ENCODE data around the gene NCKAP5.

NCKAP5 gene

DNA sequence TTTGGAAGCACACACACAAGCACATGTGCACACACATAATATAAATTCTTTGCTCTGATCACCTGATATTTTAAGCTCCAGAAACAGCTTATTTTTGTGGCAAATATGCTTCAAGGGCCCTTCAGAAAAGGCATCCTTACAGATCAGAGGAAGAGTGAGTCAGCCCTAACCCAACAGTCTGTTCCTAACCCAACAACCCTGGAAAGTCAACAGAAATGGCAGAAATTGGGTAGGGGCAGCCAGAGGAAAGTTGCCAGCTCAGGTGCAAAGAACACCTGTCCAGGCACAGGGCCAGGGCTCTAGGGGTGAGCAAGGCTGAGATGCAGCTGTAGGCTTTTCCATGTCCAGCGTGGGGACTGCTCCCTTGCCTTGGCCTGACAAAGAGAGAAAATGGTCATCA, 6.4 kb upstream of the NCKAP5 start:
- DNase-seq (ENCODE audit: low read depth in 4 of 4, low spot score in 1 of 4), result no peak

DNA sequence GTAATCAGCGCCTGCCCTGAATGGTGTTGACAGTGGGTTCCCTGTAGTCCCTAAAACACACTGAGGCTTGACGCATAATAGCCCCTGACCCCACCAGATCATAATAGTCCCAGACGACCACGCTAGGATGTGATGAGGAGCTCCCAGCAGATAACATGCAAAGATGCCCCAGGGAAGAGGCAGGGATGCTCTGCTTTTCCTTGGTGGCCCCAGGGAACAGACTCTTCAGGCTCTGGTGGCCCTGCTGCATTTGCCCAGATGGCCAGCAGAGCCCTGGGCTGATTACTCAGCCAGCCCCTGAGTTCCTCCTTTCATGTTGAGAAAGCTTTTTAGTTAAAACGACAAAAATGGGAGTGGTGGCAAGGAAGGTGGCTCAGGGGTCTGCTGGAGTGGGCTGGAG, 5.9 kb upstream of the NCKAP5 start:
- no peak for DNase-seq (ENCODE audit: low read depth in 4 of 4, low spot score in 1 of 4)

DNA sequence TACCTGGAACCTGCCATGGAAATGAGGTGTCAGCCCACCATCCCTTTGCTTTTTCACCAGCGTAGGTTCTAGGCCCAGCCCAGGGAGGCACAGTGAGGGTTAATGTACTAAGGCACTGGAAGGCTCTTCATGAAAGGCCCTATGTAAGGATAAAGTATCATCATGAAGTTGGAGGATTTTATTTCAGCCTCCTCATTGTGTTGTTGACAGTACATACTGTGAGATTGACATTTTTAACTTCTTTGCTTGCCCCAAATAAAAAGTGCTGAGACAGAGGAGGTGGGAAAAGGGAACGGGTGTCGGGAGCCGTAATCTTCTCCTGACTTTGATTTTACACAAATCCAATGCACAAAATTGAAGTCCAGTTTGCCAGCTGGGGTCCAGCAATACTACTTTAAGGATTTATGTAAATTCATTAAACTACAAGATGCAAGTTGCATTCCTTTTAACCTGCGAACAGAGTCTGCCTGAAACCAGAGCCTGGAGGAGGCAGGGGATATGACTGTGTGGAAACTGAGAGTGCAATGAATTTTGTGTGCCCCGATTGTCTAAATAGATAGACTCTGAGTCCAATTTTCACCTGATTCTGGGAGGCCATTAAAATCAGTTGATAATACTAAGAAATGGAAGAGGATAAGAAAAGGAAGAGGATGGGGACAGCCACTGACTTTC, 5.4 kb upstream of the NCKAP5 start:
- no peak for DNase-seq (ENCODE audit: low read depth in 4 of 4, low spot score in 1 of 4)

DNA sequence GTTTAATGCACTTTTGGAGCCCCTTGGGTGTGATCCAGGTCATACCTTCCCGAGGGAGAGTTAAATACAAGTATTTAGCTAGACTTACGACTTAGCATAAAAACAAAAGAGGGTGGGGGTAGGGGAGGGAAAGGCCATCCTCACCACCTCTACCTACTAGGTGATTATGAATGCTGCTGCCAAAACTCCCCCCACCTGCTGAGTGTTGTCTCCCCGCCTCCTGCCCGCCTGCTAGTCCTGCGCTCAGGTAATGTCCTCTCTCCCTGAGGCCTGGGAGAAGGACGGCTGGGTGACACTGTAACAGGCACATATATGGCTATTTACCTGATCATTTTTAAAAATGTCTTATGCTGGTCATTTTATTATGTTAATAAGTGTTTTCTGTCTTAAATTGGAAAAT, 3.0 kb upstream of the NCKAP5 start:
- DNase-seq (ENCODE audit: low read depth in 4 of 4, low spot score in 1 of 4), result no peak

DNA sequence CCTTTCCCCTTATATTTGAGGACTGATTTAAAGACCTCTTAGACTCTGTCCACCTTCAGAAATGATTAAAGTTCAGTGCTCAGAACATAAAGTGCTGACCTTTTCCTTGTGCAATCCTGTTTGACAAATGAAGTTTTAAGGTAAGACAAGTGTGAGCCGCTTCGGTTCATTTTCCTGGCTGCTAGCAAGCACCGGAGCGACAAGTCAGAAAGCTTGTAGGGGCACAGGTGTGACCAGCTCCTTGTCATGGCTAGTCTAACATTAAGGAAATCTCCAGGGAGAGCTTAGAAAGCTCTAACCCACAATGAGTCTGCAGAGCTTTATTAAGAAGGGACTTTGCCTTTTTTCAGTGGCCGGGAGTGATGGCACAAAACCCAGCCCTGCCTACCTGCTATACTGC, 2.3 kb upstream of the NCKAP5 start:
- no peak for DNase-seq (ENCODE audit: low read depth in 4 of 4, low spot score in 1 of 4)

DNA sequence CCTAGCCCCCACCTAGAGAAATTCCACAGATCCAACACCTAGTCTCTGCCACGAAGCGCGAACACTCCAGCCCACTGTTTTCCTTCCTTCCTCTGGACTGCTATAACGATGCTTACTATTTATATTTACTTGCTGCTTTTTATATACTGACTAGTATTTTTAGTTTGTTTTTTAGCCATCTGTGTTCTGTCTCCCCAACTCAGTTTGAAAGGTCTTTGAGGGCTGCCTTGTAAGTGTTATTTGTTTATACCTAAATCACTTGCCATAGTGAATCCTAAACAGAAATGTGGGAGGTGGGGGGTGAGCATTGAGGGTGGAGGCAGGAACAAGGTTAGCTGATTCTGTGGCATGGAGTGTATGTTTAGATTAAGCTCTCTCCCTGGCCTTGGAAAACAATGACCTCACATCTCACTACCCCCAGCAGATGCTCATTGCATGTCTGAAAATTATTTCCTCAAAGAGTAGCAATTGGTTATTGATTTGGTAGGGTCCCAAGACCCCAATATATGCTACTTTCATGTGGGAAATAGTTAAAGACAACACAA, 1.1 kb upstream of the NCKAP5 start:
- DNase-seq (ENCODE audit: low read depth in 4 of 4, low spot score in 1 of 4), result no peak

DNA sequence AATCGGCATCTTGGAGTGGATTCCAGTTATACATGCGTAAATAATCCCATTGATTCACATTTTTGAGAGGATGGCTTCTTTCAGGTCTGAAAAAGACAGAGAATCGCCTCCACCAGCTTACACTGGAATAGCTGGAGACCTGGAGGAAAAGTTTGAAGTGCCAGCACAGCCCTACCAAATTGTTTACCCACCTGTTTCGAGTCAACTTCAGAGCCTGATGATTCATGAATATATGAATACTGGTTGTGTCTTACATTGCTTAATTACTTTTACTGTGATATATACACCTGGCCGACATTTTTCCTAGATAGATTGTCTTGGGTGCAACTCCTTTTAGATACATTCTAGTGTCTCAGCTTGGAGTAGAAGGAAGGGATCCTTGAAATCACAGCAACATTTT, 335 bp upstream of the NCKAP5 start:
- no peak for DNase-seq (ENCODE audit: low read depth in 4 of 4, low spot score in 1 of 4)

DNA sequence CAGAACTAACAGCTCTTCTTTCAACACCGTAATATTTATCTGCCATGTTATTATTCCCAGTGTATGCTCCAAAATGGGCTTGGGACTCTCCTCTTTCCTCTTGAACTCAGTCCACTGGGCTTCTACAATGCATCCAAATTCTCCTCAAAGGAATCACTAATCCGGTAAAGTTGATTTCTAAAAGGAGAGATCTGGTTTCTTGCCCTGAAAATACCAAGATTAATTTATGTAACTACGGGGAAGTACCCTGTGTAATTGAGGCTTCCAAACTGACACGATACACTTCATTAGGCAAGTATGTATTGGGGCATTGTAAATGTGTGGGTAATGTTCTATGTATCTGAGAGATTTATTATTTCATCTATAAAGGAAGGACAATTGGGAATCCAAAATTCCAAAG, 5.7 kb downstream of the NCKAP5 start:
- DNase-seq (ENCODE audit: low read depth in 4 of 4, low spot score in 1 of 4), result no peak

DNA sequence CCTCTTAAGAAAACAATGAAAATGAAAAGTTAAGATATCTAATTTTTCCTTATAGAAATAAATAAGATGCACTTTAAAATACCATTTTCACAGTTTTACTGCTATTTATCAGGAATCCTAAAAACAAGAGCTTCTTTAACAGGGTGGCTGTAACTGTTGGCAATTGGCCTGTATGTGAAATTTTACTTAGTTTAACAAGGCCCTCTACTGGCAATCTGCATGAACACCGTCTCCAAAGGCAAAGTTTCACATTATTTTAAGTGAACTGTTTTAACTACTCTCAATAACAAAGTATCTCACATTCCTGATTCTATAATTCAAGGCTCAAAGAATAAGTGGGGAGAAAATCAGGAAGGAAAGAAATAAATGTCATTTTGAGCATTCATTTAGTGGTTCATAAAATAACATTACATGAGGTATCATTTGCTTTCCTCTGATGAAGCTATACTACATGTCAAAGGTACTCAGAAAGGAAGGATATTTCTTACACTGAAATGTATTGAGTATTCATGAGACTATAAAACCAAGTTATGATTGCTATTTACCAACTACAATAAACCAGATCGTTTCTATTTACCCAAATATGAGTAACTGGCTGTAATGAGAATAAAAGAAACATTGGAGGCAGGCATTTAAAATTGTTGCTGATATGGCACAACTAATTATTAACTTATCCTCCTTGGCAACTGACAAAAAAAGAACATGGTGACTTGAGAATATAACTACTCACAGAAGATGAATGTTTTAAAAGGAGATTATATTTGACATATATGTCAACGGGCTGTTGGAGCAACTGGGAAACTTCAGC, 7.0 kb downstream of the NCKAP5 start:
- DNase-seq (ENCODE audit: low read depth in 4 of 4, low spot score in 1 of 4), result no peak

DNA sequence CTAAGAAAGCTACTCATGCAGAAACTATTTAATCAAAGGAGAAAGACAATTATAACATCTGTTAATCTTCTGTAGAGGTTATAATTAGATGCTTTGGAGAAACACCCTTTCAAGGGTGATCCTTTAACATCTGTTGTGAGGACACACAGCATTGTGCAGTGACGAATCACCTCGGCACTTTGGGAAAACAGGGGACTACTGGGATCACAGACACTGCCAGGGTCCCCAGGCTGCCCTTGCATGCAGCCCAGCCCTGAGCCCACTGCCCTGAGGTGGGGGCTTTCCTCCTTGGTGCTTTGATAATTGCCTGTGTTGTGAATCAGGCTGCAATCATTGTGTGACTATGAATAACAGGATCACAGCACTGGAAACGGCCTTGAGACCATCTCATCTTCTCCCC, 10.6 kb downstream of the NCKAP5 start:
- no peak for DNase-seq (ENCODE audit: low read depth in 4 of 4, low spot score in 1 of 4)

DNA sequence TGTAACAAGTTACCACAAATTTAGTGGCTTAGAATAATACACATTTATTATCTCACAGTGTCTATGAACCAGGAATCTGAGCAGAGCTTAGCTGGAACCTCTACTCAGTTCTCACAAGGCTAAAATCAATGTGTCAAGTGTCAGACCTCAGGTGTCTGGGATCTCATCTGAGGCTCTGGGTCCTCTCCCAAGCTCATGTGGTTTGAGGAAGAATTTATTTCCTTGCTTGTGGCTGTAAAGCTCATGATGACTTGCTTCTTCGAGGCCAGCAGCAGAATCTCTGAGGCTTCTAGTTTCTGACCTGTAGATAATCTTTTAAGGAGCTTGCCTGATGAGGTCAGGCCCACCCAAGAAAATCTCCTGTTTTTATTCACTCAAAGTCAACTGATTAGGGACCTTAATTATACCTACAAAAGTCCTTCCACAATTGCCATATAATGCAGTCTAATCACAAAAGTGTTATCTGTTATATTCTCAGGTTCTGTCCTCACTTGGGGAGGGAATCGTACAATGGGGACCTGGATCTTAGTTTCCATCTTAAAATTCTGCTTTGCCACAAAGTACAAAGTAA, 14.3 kb downstream of the NCKAP5 start:
- DNase-seq (ENCODE audit: low read depth in 4 of 4, low spot score in 1 of 4), result no peak

DNA sequence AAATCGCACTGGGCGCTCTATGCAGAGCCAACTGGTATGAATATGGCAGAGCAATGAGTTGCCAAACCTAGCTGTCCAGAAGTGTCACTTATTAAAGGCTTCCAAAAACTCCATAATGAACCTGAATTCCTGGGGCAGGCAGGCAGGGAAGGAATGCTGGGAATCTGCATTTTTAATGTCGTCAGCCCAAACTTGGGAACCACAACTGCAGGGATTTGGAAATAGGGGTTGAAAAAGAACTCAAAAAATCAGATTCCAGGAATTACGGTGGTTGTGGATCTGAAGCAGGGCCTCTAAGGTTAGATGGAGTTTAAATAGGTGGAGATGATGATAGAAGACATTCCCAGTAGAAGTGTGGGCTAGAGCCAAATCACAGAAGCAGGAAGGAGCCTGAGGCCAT, 15.0 kb downstream of the NCKAP5 start:
- no peak for DNase-seq (ENCODE audit: low read depth in 4 of 4, low spot score in 1 of 4)

DNA sequence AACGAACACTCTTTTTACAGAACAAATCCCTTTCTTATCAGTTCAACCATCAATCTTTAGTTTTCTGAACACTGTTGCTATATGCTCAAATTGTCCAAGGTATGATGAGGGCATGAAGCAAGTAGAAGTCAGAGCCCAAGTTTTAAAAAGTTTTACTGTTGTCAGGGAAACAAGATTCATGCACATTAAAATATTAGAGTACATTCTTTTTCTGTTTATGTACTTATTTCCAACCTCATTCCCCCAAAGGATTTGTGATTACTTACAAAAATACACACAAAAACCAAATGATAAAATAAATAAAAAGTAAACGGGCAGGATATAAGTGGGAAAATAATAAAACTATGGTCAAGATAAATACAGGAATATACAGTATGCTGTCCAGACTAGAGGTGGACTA, 15.4 kb downstream of the NCKAP5 start:
- no peak for DNase-seq (ENCODE audit: low read depth in 4 of 4, low spot score in 1 of 4)

DNA sequence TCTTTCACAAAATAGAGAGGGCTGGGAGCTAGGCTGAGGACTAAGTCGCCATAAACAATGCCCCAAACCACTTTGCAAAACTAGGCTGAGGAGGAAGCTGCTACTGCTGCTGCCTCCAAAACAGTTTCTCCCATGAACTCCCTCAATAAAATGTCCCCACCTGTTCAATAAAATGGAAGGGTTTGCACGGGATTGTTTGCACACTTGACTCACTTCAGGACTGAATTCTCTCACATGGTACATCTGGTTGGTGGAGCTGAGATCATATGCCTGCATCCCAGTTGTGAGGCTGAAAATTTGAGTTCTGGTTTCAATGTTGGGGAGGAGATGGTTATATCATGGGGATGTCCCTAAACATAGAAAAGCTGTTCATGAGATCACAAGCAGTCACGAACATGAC, 26.5 kb downstream of the NCKAP5 start:
- no peak for DNase-seq (ENCODE audit: low read depth in 4 of 4, low spot score in 1 of 4)

DNA sequence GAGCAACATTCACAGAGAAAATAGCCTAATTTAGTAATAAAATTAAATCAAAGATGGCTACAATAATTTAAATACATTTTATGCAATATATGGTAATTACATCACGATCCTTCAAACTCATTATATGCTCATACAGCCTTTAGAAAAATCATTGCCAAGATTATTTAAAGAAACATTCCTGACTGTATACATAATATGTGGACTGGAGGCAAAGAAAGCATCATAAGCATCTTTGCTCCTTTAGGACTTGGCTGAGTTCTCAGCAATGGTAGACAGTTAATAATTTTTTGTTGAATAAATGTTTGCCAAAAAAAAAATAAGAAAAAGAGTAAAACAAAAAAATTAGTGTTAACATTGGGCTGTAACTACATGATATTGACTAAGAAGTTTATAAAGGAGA, 26.9 kb downstream of the NCKAP5 start:
- no peak for DNase-seq (ENCODE audit: low read depth in 4 of 4, low spot score in 1 of 4)

DNA sequence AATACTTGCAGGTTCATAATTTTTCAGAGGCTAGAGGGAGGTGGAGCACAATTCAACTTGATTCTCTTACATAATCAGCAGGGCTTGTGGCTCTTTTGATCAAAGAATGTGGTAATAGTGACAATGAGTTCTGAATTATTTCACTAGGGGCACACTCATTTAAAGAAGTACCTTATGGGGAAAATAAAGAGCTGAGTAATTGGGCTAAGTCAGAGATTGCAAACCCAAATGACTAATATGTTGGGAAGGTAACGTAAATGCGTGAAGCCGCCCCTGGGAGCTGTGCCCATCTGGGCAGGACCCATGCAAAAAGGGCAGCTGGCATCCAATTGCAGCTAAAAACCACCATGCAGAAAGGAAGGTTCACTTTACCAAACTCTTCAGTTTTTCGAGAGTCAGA, 35.3 kb downstream of the NCKAP5 start:
- DNase-seq (ENCODE audit: low read depth in 4 of 4, low spot score in 1 of 4), result no peak

DNA sequence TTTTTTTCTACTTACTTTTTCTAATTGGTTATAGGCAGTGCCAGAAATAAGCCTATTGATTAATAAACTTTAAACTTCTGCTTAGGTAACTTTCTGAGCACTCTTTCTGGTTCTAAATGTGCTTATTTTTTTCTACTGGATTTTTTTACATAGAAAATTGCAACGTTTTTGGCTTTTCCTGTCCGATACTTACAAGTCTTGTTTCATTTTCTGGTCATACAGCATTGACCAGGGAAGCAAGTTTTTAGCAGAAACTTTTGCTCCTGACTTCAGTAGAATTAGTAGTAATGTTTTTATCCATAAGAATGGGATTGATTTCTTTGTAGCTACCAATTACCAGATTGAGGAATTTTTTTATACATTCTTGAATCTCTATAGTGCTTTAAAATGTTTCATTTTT, 36.9 kb downstream of the NCKAP5 start:
- no peak for DNase-seq (ENCODE audit: low read depth in 4 of 4, low spot score in 1 of 4)

DNA sequence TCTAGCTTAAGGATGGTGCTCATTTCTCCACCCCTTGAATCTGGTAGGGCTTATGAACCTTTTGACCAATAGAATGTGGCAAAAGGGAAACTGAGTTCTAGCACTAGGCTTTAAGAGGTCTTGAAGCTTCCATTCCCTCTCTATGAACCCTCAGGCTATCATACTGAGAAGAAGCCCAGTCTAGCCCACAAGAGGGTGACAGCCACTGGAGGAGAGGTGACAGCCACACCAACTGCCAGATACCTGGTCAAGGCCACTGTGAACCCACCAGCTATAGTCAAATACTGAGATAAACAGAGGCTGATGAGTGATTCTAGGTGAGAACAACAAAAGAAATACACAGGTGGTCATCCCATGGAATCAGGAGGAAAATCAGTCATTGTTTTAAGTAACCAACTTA, 37.6 kb downstream of the NCKAP5 start:
- DNase-seq (ENCODE audit: low read depth in 4 of 4, low spot score in 1 of 4), result no peak

DNA sequence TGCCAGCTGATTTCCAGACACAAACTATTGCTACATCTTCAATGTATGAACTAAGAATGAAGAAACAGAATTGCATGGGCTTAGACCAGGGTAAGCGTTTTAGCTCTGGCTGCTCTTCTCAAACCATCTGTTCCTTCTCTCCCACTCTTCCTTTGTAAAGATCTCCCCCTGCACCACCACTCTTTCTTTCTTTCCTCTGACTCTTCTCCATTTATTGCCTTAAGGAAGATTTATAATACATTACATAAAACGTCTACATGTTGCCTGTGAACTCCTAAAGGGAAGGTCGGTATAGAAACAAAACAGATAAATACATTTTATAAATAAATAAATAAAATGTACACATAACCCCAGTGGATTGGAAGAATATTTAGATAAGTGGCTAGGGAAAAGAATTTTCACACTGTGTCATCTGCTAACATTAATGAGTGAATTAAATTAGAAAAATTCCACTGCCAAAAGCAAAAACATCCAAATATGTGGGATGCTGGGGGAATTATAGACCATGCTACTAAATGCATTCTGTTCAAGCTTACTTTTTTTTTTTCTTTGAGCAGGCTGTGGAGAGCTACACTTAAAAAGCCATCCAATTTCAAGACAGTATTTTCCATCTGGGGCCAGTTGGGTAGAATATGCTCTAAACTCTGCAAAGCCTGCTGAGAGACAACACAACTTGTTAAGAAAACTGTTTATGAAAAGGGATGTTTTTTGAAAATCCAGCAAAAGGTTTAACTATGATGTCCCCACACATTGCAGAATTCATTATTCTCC, 41.5 kb downstream of the NCKAP5 start:
- DNase-seq (ENCODE audit: low read depth in 4 of 4, low spot score in 1 of 4), result no peak

DNA sequence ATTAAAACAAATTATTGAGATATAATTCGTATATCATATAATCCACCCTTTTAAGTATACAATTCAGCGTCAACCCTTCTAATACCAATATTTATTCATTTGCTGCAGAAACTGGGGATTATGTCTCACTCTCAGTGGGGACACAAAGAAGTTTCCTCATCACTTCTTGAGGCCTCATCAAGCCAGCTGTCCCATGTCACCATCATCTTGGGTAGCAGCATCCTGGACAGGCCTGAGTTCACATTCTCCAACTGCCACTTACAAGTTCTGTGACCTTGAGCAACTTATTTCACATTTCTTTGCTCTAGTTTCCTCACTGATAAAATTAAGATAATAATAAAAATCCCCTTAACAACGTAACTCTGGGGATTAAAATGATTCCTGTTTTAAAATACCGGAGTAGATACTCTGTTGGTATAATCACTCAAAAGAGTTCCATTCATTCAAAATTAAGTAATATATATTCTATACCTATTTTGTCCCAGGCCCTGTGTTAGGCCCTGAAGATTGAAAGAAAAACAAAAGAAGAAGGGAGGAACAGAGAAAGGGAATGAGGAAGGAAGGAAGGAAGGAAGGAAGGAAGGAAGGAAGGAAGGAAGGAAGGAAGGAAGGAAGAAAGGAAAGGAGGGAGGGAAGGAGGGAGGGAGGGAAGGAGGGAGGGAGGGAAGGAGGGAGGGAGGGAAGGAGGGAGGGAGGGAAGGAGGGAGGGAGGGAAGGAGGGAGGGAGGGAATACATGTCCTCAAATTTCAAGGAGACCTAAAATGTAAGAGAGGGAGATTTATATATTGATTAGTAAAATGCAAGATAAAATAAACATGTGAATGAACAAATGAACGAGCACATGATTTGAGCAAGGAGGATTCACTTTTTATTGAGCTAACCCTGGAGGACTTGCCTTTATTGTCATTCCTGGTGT, 42.4 kb downstream of the NCKAP5 start:
- no peak for DNase-seq (ENCODE audit: low read depth in 4 of 4, low spot score in 1 of 4)

DNA sequence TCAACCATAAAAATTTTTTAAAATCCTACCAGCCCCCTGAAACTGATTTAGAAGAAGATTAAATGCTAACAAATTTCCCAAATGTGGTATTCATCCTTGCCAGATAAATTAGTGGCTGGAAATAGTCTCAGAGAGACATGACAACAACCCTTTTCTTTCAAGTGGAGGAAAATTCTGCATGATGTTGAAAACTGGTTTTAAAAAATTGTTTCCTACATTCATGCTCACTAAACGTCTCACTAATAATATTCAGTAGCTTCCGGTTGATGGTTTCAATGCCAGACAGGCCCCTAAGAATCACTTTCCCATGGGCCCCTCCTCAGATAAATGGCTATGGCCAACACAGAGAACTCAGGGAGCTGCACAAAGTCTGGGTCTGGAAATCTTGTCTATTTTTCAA, 43.2 kb downstream of the NCKAP5 start:
- no peak for DNase-seq (ENCODE audit: low read depth in 4 of 4, low spot score in 1 of 4)
